ENCODE results near the gene ACER3.
A peak's percentile ranks its signal among the peaks of the same experiment; 100 is the strongest.
"Not testable (repeated sequence)": the region's sequence is repeated elsewhere in the genome, so short reads cannot be mapped to it uniquely, and the experiment has no call there.

ACER3 gene

DNA sequence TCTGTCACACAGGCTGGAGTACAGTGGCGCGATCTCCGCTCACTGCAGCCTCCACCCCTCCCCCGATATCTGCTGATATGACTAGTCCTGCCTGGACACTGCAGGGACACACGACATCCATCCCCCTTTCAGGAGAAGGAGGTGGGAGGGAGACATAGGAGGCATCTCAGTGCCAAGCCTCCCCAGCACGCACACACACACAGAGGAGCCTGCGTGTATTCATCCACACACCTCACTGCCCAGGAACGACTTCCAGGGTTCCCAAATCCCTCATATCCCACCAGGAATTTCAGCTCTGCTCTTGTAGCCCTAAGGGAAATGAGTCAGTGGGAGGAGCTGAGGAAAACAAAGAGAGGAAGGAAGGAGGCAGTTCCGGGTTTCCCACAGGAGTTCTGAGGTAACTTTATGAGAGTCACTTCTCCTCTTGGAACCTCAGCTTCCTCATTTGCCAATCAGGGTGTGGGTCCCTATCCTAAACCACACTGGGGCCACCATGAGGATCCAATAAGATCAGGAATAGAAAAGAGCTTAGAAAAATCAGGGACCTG, 37.2 kb upstream of the ACER3 start:
- peaks cover 0 to 24% (median 8%) of the 10 kb centered on the region in 4 experiments for H3K4me1 ChIP-seq (ENCODE audit: control extremely low read depth in 1 of 4, control insufficient read depth in 4 of 4, insufficient read depth in 4 of 4, low read length in 3 of 4)
- no peak overlapping the region for H3K4me3 ChIP-seq (ENCODE audit: control insufficient read depth in 1 of 7, extremely low read depth in 1 of 7, insufficient read depth in 4 of 7, low read depth in 2 of 7, low read length in 6 of 7)
- CTCF ChIA-PET, result no interaction called here
- 20% methylated on average over 1 of the region's 9 CpGs for WGBS (ENCODE audit: insufficient coverage)
- no peaks in the 10 kb centered on the region for H3K27me3 ChIP-seq (replicated peaks in 2 of 5; ENCODE audit: control insufficient read depth in 4 of 5, insufficient read depth in 5 of 5, low read length in 4 of 5)
- no peak for DNase-seq
- H3K27ac ChIP-seq (ENCODE audit: insufficient read depth in 1 of 2, low read depth in 1 of 2, low read length in 2 of 2, poor library complexity in 1 of 2, severe bottlenecking in 2 of 2), result peak overlapping the region in 1 of 2 experiments; percentile 80
- no peaks in the 10 kb centered on the region for H3K9me3 ChIP-seq (ENCODE audit: control extremely low read depth in 1 of 5, control insufficient read depth in 4 of 5, insufficient read depth in 2 of 5, low read depth in 1 of 5, low read length in 4 of 5)
- POLR2A ChIA-PET, result no interaction called here
- no peaks in the 10 kb centered on the region for H3K36me3 ChIP-seq (ENCODE audit: control insufficient read depth in 4 of 4, insufficient read depth in 4 of 4, low read length in 3 of 4)

DNA sequence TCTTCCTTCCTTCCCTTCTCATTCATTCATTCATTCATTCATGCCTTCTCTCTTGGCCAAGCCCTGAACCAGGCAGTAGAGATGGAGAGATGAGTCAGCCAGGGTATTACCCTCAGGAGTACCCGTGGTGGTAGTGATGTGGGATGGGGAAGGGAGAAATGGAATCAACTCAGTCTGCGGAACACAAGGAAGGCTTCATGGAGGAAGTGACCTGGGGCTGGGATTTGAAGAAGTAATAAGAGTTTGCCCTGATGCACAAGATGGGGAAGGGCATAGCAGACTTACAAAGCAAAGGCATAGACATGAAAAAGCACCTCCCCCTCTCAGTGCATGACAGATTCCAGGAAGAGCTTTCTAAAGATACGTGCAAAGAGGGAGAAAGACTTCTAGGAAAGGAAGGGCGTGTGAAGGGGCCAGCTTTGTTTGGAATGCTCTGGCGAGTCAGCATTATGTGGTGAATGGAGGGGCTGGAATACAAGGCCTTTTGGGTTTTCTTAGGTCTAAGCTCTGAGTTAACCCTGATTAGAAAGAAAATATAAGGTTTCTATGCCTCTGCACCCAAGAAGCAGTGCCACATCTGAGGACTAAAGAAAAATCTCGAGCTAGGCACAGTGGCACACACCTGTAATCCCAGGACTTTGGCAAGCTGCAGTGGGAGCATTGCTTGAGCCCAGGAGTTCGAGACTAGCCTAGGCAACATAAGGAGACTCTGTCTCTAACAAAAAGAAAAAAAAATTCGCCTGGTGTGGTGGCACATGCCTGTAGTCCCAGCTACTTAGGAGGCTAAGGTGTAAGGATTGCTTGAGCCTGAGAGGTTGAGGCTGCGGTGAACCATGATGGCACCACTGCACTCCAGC, 36.4 kb upstream of the ACER3 start:
- CTCF ChIA-PET, result interaction anchor here (0.7 to 2.2 kb wide), 4 partner anchors 16 to 95 kb away, joined by 3 to 7 read pairs (median 3); no protein-coding TSS in a partner anchor
- Histone ChIP-seq H3K27me3 (replicated peaks in 2 of 5; ENCODE audit: control insufficient read depth in 4 of 5, insufficient read depth in 5 of 5, low read length in 4 of 5) (no peaks in the 10 kb centered on the region), H3K4me3 (ENCODE audit: control insufficient read depth in 1 of 7, extremely low read depth in 1 of 7, insufficient read depth in 4 of 7, low read depth in 2 of 7, low read length in 6 of 7) (no peak overlapping the region), H3K27ac (ENCODE audit: insufficient read depth in 1 of 2, low read depth in 1 of 2, low read length in 2 of 2, poor library complexity in 1 of 2, severe bottlenecking in 2 of 2) (peak overlapping the region in 1 of 2 experiments; percentile 80), H3K4me1 (ENCODE audit: control extremely low read depth in 1 of 4, control insufficient read depth in 4 of 4, insufficient read depth in 4 of 4, low read length in 3 of 4) (peaks cover 0 to 24% (median 8%) of the 10 kb centered on the region in 4 experiments), H3K9me3 (ENCODE audit: control extremely low read depth in 1 of 5, control insufficient read depth in 4 of 5, insufficient read depth in 2 of 5, low read depth in 1 of 5, low read length in 4 of 5) (no peaks in the 10 kb centered on the region), H3K36me3 (ENCODE audit: control insufficient read depth in 4 of 4, insufficient read depth in 4 of 4, low read length in 3 of 4) (no peaks in the 10 kb centered on the region)
- WGBS (ENCODE audit: insufficient coverage), result 84% methylated on average over 8 of the region's 9 CpGs
- DNase-seq, result no peak
- POLR2A ChIA-PET, result no interaction called here

DNA sequence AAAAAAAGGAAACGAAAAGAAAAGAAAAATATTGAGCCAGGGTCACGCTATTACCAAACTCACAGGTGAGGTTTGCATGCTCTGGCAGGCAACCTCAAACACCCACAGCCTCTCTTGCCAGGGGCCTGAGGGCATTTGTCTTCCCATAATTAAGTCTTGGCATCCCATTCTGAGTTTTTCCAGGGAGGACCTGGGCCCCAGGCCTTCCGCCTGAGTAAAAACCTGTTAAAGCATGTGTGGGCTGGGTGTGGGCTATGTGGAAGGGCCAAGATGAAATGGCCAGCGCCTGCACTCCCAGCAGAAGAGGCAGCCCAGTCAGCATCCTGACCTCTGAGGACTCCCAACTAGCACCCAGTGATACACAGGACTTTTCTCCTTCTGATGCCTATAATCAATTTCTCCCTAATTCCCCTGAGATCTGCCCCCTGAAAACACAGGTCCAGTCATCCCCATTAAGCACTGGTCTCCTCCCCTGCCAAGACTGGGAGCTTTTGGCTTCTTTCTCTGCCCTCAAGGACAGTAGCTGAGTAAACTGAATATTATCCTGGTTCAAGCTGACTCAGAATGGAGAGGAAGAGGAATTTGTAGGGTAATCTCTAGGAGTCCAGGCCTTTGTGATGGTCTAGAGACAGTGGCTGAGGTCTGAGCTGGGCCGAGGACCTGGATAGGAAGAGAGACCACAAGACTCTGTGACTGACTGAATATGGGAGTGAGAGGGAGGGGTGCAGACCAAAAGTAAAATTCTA, 35.6 kb upstream of the ACER3 start:
- no peak for DNase-seq
- 100% methylated on average over 3 of the region's 5 CpGs for WGBS (ENCODE audit: insufficient coverage)
- no peaks in the 10 kb centered on the region for H3K36me3 ChIP-seq (ENCODE audit: control insufficient read depth in 4 of 4, insufficient read depth in 4 of 4, low read length in 3 of 4)
- ChIA-PET CTCF (interaction anchor here (0.7 to 2.2 kb wide), 4 partner anchors 15 to 94 kb away, joined by 3 to 7 read pairs (median 3); no protein-coding TSS in a partner anchor), POLR2A (no interaction called here)
- H3K4me3 ChIP-seq (ENCODE audit: control insufficient read depth in 1 of 7, extremely low read depth in 1 of 7, insufficient read depth in 4 of 7, low read depth in 2 of 7, low read length in 6 of 7), result no peak overlapping the region
- H3K27me3 ChIP-seq (replicated peaks in 2 of 5; ENCODE audit: control insufficient read depth in 4 of 5, insufficient read depth in 5 of 5, low read length in 4 of 5), result no peaks in the 10 kb centered on the region
- no peaks in the 10 kb centered on the region for H3K9me3 ChIP-seq (ENCODE audit: control extremely low read depth in 1 of 5, control insufficient read depth in 4 of 5, insufficient read depth in 2 of 5, low read depth in 1 of 5, low read length in 4 of 5)
- peaks cover 0 to 24% (median 8%) of the 10 kb centered on the region in 4 experiments for H3K4me1 ChIP-seq (ENCODE audit: control extremely low read depth in 1 of 4, control insufficient read depth in 4 of 4, insufficient read depth in 4 of 4, low read length in 3 of 4)
- peak overlapping the region in 1 of 2 experiments; percentile 80 for H3K27ac ChIP-seq (ENCODE audit: insufficient read depth in 1 of 2, low read depth in 1 of 2, low read length in 2 of 2, poor library complexity in 1 of 2, severe bottlenecking in 2 of 2)

DNA sequence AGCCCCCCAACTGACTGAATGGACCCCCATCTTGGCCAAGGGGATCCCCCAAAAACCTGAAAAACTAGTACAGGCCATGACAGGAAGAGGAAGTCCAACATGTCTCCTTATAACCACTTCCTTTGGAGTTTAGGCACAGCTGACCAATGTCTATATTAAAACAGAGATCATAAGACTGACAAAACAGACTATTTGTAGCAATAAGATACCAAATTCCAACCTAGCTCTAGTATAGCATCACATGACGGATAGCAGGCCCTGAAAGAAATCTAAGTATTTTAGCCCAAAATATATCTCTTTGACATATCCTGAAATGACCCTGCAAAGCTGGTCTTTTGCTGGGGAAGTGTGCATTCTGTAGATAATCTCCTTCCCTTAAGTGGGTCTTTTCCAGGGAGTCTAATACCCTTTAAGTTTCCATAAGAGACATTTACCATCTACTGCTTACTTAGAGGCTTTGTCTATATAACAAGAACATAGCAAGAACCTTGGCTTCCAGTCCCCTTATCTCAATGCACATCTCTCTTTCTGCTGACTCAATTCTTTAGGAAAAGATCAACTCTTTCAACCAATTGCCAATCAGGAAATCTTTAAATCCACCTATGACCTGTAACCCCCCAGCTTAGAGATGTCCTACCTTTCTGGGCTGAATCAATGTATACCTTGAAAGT, 34.9 kb upstream of the ACER3 start:
- WGBS (ENCODE audit: insufficient coverage), result no CpG with 5 or more reads among the region's 1 CpG
- H3K27me3 ChIP-seq (replicated peaks in 2 of 5; ENCODE audit: control insufficient read depth in 4 of 5, insufficient read depth in 5 of 5, low read length in 4 of 5), result no peaks in the 10 kb centered on the region
- no peaks in the 10 kb centered on the region for H3K36me3 ChIP-seq (ENCODE audit: control insufficient read depth in 4 of 4, insufficient read depth in 4 of 4, low read length in 3 of 4)
- no peaks in the 10 kb centered on the region for H3K9me3 ChIP-seq (ENCODE audit: control extremely low read depth in 1 of 5, control insufficient read depth in 4 of 5, insufficient read depth in 2 of 5, low read depth in 1 of 5, low read length in 4 of 5)
- peak in 1 of 3 donors; percentile 52 for DNase-seq
- H3K4me1 ChIP-seq (ENCODE audit: control extremely low read depth in 1 of 4, control insufficient read depth in 4 of 4, insufficient read depth in 4 of 4, low read length in 3 of 4), result peaks cover 0 to 24% (median 8%) of the 10 kb centered on the region in 4 experiments
- no peak overlapping the region for H3K4me3 ChIP-seq (ENCODE audit: control insufficient read depth in 1 of 7, extremely low read depth in 1 of 7, insufficient read depth in 4 of 7, low read depth in 2 of 7, low read length in 6 of 7)
- ChIA-PET CTCF (interaction anchor here (0.9 to 2.2 kb wide), 2 partner anchors 10 to 18 kb away, joined by 3 to 7 read pairs; no protein-coding TSS in a partner anchor), POLR2A (no interaction called here)
- H3K27ac ChIP-seq (ENCODE audit: insufficient read depth in 1 of 2, low read depth in 1 of 2, low read length in 2 of 2, poor library complexity in 1 of 2, severe bottlenecking in 2 of 2), result peak overlapping the region in 1 of 2 experiments; percentile 80

DNA sequence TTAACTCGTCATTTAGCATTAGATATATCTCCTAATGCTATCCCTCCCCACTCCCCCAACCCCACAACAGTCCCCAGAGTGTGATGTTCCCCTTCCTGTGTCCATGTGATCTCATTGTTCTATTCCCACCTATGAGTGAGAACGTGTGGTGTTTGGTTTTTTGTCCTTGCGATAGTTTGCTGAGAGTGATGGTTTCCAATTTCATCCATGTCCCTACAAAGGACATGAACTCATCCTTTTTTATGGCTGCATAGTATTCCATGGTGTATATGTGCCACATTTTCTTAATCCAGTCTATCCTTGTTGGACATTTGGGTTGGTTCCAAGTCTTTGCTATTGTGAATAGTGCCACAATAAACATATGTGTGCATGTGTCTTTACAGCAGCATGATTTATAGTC, 34.2 kb upstream of the ACER3 start:
- H3K36me3 ChIP-seq (ENCODE audit: control insufficient read depth in 4 of 4, insufficient read depth in 4 of 4, low read length in 3 of 4); H3K27ac ChIP-seq (ENCODE audit: insufficient read depth in 1 of 2, low read depth in 1 of 2, low read length in 2 of 2, poor library complexity in 1 of 2, severe bottlenecking in 2 of 2); DNase-seq; H3K9me3 ChIP-seq (ENCODE audit: control extremely low read depth in 1 of 5, control insufficient read depth in 4 of 5, insufficient read depth in 2 of 5, low read depth in 1 of 5, low read length in 4 of 5); H3K27me3 ChIP-seq (replicated peaks in 2 of 5; ENCODE audit: control insufficient read depth in 4 of 5, insufficient read depth in 5 of 5, low read length in 4 of 5); H3K4me3 ChIP-seq (ENCODE audit: control insufficient read depth in 1 of 7, extremely low read depth in 1 of 7, insufficient read depth in 4 of 7, low read depth in 2 of 7, low read length in 6 of 7); POLR2A ChIA-PET: not testable (repeated sequence)
- no CpG with 5 or more reads among the region's 3 CpGs for WGBS (ENCODE audit: insufficient coverage)
- CTCF ChIA-PET, result interaction anchor here (0.9 kb wide), 1 partner anchor 10 kb away, joined by 3 read pairs; no protein-coding TSS in a partner anchor
- H3K4me1 ChIP-seq (ENCODE audit: control extremely low read depth in 1 of 4, control insufficient read depth in 4 of 4, insufficient read depth in 4 of 4, low read length in 3 of 4), result peaks cover 0 to 24% (median 8%) of the 10 kb centered on the region in 4 experiments

DNA sequence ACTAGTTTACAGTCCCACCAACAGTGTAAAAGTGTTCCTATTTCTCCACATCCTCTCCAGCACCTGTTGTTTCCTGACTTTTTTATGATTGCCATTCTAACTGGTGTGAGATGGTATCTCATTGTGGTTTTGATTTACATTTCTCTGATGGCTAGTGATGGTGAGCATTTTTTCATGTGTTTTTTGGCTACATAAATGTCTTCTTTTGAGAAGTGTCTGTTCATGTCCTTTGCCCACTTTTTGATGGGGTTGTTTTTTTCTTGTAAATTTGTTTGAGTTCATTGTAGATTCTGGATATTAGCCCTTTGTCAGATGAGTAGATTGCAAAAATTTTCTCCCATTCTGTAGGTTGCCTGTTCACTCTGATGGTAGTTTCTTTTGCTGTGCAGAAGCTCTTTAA, 33.7 kb upstream of the ACER3 start:
- peaks cover 0 to 24% (median 8%) of the 10 kb centered on the region in 4 experiments for H3K4me1 ChIP-seq (ENCODE audit: control extremely low read depth in 1 of 4, control insufficient read depth in 4 of 4, insufficient read depth in 4 of 4, low read length in 3 of 4)
- CTCF ChIA-PET; H3K27me3 ChIP-seq (replicated peaks in 2 of 5; ENCODE audit: control insufficient read depth in 4 of 5, insufficient read depth in 5 of 5, low read length in 4 of 5); H3K36me3 ChIP-seq (ENCODE audit: control insufficient read depth in 4 of 4, insufficient read depth in 4 of 4, low read length in 3 of 4); POLR2A ChIA-PET; H3K9me3 ChIP-seq (ENCODE audit: control extremely low read depth in 1 of 5, control insufficient read depth in 4 of 5, insufficient read depth in 2 of 5, low read depth in 1 of 5, low read length in 4 of 5); H3K4me3 ChIP-seq (ENCODE audit: control insufficient read depth in 1 of 7, extremely low read depth in 1 of 7, insufficient read depth in 4 of 7, low read depth in 2 of 7, low read length in 6 of 7); DNase-seq; H3K27ac ChIP-seq (ENCODE audit: insufficient read depth in 1 of 2, low read depth in 1 of 2, low read length in 2 of 2, poor library complexity in 1 of 2, severe bottlenecking in 2 of 2): not testable (repeated sequence)
